ENCODE measurements around the gene IPPK. TPM values are rescaled to one million over a fixed set of nuclear protein-coding genes. Genes with fewer than 3 reads are reported as not detected.
"Not testable (repeated sequence)": the region's sequence is repeated elsewhere in the genome, so short reads cannot be mapped to it uniquely, and the experiment has no call there.

IPPK gene
- total and polyA plus RNA-seq, 2 experiments from 2014 or later, result 10.7 to 17.8 TPM

GRCh38 chr9:92626484-92626883 lies 43.4 kb downstream of the IPPK start:
- no peaks in the 10 kb centered on the region for H3K9me3 ChIP-seq (ENCODE audit: low read depth)
- H2AFZ ChIP-seq, result no peak overlapping the region
- H3K4me3 ChIP-seq, result no peak overlapping the region
- TF ChIP-seq EZH2phosphoT487 (IDR thresholded peaks at IDR 0.05; ENCODE audit: insufficient read depth, low read depth), result no peak
- no peak for TF ChIP-seq EZH2 (IDR thresholded peaks at IDR 0.05; ENCODE audit: insufficient read depth, poor library complexity, severe bottlenecking)
- H3K27me3 ChIP-seq (replicated peaks; ENCODE audit: insufficient read depth), result no peaks in the 10 kb centered on the region
- H3K79me2 ChIP-seq (ENCODE audit: insufficient read depth), result peaks cover 67% of the 10 kb centered on the region
- no peak overlapping the region for H3K9ac ChIP-seq
- no peak for DNase-seq
- peaks cover 3% of the 10 kb centered on the region; the same call in 1 of the 2 replicates for H3F3A ChIP-seq (ENCODE audit: insufficient read depth)
- H4K20me1 ChIP-seq (ENCODE audit: insufficient read depth), result no peaks in the 10 kb centered on the region
- peaks cover 20% of the 10 kb centered on the region for H3K36me3 ChIP-seq (ENCODE audit: low read depth)
- H3K4me2 ChIP-seq (ENCODE audit: unreplicated experiment), result no peak overlapping the region
- in situ Hi-C loops (cut with MboI), result loop anchor here (25.0 kb wide), 1 partner anchor 489 kb away; no protein-coding TSS in a partner anchor
- H3K27ac ChIP-seq, result no peak overlapping the region
- H3K4me1 ChIP-seq (ENCODE audit: insufficient read depth), result peaks cover 10% of the 10 kb centered on the region
- H3K9me2 ChIP-seq (ENCODE audit: insufficient read depth), result no peaks in the 10 kb centered on the region

- in situ Hi-C loops (cut with MboI), result not testable (repeated sequence)
Observed at GRCh38 chr9:92623936-92624335, 46.0 kb downstream of the IPPK start.

GRCh38 chr9:92620845-92621244 lies 49.1 kb downstream of the IPPK start:
- Histone ChIP-seq H3K4me1 (ENCODE audit: insufficient read depth) (no peaks in the 10 kb centered on the region), H3K79me2 (ENCODE audit: insufficient read depth) (peaks cover 14% of the 10 kb centered on the region), H3K27me3 (replicated peaks; ENCODE audit: insufficient read depth) (no peaks in the 10 kb centered on the region), H2AFZ (no peak overlapping the region), H3K36me3 (ENCODE audit: low read depth) (peaks cover 14% of the 10 kb centered on the region; the same call in 1 of the 2 replicates), H3K4me3 (no peak overlapping the region), H3F3A (ENCODE audit: insufficient read depth) (peaks cover under 1% of the 10 kb centered on the region; the same call in 1 of the 2 replicates), H3K4me2 (ENCODE audit: unreplicated experiment) (no peak overlapping the region), H3K9ac (no peak overlapping the region), H3K9me2 (ENCODE audit: insufficient read depth) (no peaks in the 10 kb centered on the region), H4K20me1 (ENCODE audit: insufficient read depth) (no peaks in the 10 kb centered on the region), H3K9me3 (ENCODE audit: low read depth) (no peaks in the 10 kb centered on the region), H3K27ac (no peak overlapping the region)
- no peak for DNase-seq
- in situ Hi-C loops (cut with MboI), result no loop called here
- TF ChIP-seq EZH2 (IDR thresholded peaks at IDR 0.05; ENCODE audit: insufficient read depth, poor library complexity, severe bottlenecking) (no peak), EZH2phosphoT487 (IDR thresholded peaks at IDR 0.05; ENCODE audit: insufficient read depth, low read depth) (no peak)
- 89 to 92% methylated on average over 5 of the region's 5 CpGs for WGBS, 2 experiments (ENCODE audit: low coverage in 1 of 2, low lambda C conversion rate in 2 of 2, missing lambda C conversion rate in 2 of 2)

More at GRCh38 chr9:92623936-92624335, 46.0 kb downstream of the IPPK start:
- not testable (repeated sequence) for DNase-seq; H2AFZ ChIP-seq; H3F3A ChIP-seq (ENCODE audit: insufficient read depth); H3K4me1 ChIP-seq (ENCODE audit: insufficient read depth); H3K4me2 ChIP-seq (ENCODE audit: unreplicated experiment); H3K9me2 ChIP-seq (ENCODE audit: insufficient read depth); H3K27ac ChIP-seq; H4K20me1 ChIP-seq (ENCODE audit: insufficient read depth); H3K27me3 ChIP-seq (replicated peaks; ENCODE audit: insufficient read depth); H3K9me3 ChIP-seq (ENCODE audit: low read depth); H3K9ac ChIP-seq; H3K4me3 ChIP-seq
- WGBS, 2 experiments (ENCODE audit: low coverage in 1 of 2, low lambda C conversion rate in 2 of 2, missing lambda C conversion rate in 2 of 2), result 92 to 99% methylated on average over 3 of the region's 3 CpGs
- H3K36me3 ChIP-seq (ENCODE audit: low read depth), result peaks cover 20% of the 10 kb centered on the region
- peaks cover 44% of the 10 kb centered on the region for H3K79me2 ChIP-seq (ENCODE audit: insufficient read depth)

- in situ Hi-C loops (cut with MboI), result no loop called here
- 89 to 91% methylated on average over 24 of the region's 24 CpGs for WGBS, 2 experiments (ENCODE audit: low coverage in 1 of 2, low lambda C conversion rate in 2 of 2, missing lambda C conversion rate in 2 of 2)
- no peaks in the 10 kb centered on the region for H3K27me3 ChIP-seq (replicated peaks; ENCODE audit: insufficient read depth)
- no peak for TF ChIP-seq EZH2phosphoT487 (IDR thresholded peaks at IDR 0.05; ENCODE audit: insufficient read depth, low read depth)
- no peak for TF ChIP-seq EZH2 (IDR thresholded peaks at IDR 0.05; ENCODE audit: insufficient read depth, poor library complexity, severe bottlenecking)
- no peak overlapping the region for H3K9ac ChIP-seq
- H3F3A ChIP-seq (ENCODE audit: insufficient read depth), result peaks cover 8% of the 10 kb centered on the region; the same call in 1 of the 2 replicates
- peaks cover 8% of the 10 kb centered on the region for H3K4me1 ChIP-seq (ENCODE audit: insufficient read depth)
- no peak overlapping the region for H3K4me3 ChIP-seq
- no peaks in the 10 kb centered on the region for H4K20me1 ChIP-seq (ENCODE audit: insufficient read depth)
- H2AFZ ChIP-seq, result no peak overlapping the region
- no peaks in the 10 kb centered on the region for H3K9me3 ChIP-seq (ENCODE audit: low read depth)
- H3K79me2 ChIP-seq (ENCODE audit: insufficient read depth), result peaks cover 8% of the 10 kb centered on the region; the same call in 1 of the 2 replicates
- no peak for DNase-seq
- no peak overlapping the region for H3K4me2 ChIP-seq (ENCODE audit: unreplicated experiment)
- no peaks in the 10 kb centered on the region for H3K9me2 ChIP-seq (ENCODE audit: insufficient read depth)
- H3K27ac ChIP-seq, result no peak overlapping the region
- H3K36me3 ChIP-seq (ENCODE audit: low read depth), result peaks cover 20% of the 10 kb centered on the region
Observed at GRCh38 chr9:92619601-92620300, 50.2 kb downstream of the IPPK start.

Measured in GM23248 (cell line).